Regular cardiac myocyte (primary cell): ENCODE data around the gene PDE4C. TPM values are rescaled to one million over a fixed set of nuclear protein-coding genes. Genes with fewer than 3 reads are reported as not detected.

Source experiments
- total RNA-seq: library from RNA; depleted of rRNA; stranded (reverse); fragments of >200 nt; gene quantifications from 2 replicates; pipeline ENCODE4 v1.2.3, GENCODE V29; 2014

The PDE4C gene
- 4.2 and 28.8 TPM in 2 replicates for total RNA-seq

DNA sequence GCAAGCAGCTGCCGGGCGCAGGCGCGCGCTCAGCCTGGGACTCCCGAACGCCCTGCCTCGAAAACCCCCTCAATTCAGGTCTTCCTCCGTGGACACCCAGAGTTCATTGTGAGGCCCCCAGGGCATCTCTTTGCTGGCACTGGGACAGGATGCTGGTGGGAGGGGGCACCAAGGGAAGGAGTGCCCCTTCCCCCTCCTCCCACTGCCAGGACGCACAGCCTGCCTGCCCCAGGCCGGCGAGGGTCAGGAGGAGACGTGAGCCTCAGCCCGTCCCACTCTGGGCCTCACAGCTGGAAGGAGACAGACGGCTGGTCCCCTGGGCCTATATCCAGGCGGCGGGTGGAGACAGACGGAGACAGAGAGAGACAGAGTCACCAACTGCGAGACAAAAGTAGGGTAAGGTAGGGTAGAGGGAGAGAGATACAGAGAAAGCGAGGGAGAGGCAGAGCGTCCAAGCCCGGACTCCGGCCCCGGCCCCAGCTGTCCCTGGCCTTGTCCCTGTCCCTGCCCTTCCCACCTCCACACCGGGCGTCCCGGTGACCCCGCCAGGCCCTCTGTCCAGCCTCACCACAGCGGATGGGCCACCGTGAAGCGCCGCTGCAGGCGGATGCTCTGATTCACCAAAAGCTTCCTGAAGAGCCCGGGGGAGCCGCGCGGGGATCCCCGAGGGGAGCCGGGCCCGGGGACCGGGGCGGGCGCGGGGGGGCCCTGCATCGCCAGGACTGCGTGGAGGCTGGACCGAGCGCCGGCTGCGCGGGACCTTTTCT, at the start of gene PDE4C:
PDE4C (minus strand) TSS at position 737 of the 767 bp plus-strand sequence; CDS start at position 714, 23 bp downstream.

DNA sequence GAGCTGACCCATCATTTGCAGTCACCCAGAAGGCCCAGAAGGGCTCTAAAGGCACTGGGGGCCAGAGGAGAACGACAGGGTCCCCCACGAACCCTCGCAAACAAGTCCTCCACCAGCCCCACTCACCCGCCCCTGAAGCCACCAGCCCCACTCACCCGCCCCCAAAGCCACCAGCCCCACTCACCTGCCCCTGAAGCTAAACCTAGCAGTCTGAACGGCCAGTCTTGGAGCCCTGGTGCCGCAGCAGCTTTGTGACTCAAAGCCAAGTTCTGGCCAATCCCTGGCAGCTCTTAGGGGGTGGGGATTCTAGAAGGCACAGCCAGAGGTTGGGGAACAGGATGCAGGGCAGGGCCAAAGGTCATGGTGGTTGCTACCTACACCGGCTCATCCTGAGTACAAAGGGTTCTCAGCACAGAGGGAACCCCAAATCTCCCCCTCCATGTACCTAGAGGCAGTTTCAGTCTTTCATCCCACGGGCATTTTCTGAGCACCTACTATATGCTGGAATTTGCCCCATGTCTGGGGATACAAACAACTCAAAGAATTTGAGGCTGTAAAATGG, 48.1 kb upstream of the PDE4C start, which contains the start of gene IQCN:
IQCN (minus strand) TSS at position 234 of the 562 bp plus-strand sequence. CDS start 4,974 bp downstream, outside the sequence.

DNA sequence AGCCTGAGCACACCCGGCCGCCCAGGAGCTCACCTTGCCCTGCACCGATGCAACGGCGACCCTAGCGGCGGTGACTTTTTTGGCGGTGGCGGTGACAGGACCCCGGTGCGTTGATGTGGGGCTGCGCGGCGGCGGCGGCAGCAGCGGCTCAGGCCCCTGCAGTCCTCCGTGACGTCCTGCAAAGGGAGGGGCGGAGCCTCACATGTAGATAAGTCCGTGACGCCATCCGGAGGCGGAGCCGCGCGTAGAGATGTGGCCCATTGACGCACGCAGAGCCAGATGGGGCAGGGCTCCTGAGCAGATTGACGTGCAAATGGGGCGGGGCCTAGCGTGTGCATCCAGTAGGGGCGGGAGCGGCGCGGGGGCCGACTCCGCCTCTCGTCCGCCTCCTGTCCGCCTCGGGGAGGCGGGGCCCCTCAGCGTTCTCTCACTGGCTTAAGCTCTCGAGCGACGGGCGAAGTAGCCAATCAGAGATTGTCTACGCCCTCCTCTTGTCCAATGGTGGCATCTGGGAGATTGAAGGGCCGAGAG, 22.3 kb downstream of the PDE4C start, which contains the start of gene RAB3A:
RAB3A (minus strand) TSS at position 180 of the 531 bp plus-strand sequence. CDS start 1,302 bp downstream, outside the sequence.

DNA sequence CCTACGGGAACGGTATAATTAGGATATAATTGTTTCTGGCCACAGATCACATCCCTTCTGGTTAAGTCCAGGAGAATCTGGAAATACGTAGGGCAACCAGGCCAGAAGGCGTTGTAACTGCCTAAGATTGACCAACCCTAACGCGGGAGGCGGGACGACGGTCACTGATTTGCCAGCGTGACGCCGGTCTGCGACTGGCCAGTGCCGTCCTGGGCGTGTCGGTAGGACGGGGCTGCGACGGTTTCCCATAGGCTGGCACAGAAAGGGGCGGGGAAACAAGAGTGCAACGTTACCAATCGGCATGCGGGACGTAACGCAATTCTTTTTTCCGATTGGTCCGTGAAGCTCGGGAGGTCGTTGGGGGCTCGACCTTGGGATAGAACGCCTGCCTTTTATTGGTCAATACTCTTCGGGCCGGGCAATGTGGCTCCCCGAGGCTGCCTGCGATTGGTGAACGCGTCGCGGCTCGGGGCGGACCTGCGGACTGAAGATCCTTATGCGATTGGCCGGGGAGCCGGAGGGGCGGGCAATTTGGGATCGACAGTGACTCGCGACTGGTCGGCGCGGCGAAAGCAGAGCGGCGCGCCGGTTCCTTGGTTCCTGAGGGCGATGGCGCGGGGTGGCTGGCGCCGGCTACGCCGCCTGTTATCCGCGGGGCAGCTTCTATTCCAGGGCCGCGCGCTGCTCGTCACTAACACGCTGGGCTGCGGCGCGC, 33.4 kb downstream of the PDE4C start, which contains the start of gene MPV17L2:
MPV17L2 (plus strand) TSS at position 546 of the 715 bp plus-strand sequence; CDS start at position 610, 64 bp downstream.

Other genes starting within 250 kb of the PDE4C start
- gene ARRDC2, start 218.3 kb downstream of the PDE4C start, total RNA-seq = 12.3 and 19.4 TPM in 2 replicates
- 0.19 and 0.28 TPM in 2 replicates for gene IL12RB1, start 139.5 kb downstream of the PDE4C start, total RNA-seq
- gene MAST3, start 128.7 kb downstream of the PDE4C start, total RNA-seq = 2.1 and 3.1 TPM in 2 replicates
- gene PIK3R2, start 73.3 kb downstream of the PDE4C start, total RNA-seq = 11.1 and 11.3 TPM in 2 replicates
- gene IFI30, start 52.6 kb downstream of the PDE4C start, total RNA-seq = 74.4 and 75.5 TPM in 2 replicates
- gene MPV17L2, start 33.2 kb downstream of the PDE4C start, total RNA-seq = 12.1 and 22.0 TPM in 2 replicates
- gene RAB3A, start 22.4 kb downstream of the PDE4C start, total RNA-seq = 1.9 and 2.5 TPM in 2 replicates
- gene IQCN, start 48.0 kb upstream of the PDE4C start, total RNA-seq = 0.19 and 0.56 TPM in 2 replicates
- 80.3 and 124 TPM in 2 replicates for gene JUND, start 55.2 kb upstream of the PDE4C start, total RNA-seq
- 80.6 and 206 TPM in 2 replicates for gene LSM4, start 96.6 kb upstream of the PDE4C start, total RNA-seq
- 31.1 and 61.2 TPM in 2 replicates for gene PGPEP1, start 114.2 kb upstream of the PDE4C start, total RNA-seq
- 57.1 and 243 TPM in 2 replicates for gene GDF15, start 159.7 kb upstream of the PDE4C start, total RNA-seq
- under 0.01 TPM in 1 of 2 replicates, not detected in the other for gene LRRC25, start 171.2 kb upstream of the PDE4C start, total RNA-seq
- gene SSBP4, start 193.0 kb upstream of the PDE4C start, total RNA-seq = 67.7 and 68.1 TPM in 2 replicates
- gene ISYNA1, start 211.7 kb upstream of the PDE4C start, total RNA-seq = 10.7 and 17.8 TPM in 2 replicates